HEK293T (cell line): Measurements from ENCODE around the gene RNF212.

Experiments used
- ARNT ChIP-seq: fragments of 450-650 bp; IDR thresholded peaks from 2 replicates; pipeline ENCODE4 v1.6.1; 2017; ENCODE audit warnings: mild to moderate bottlenecking
- BHLHE40 ChIP-seq: fragments of 450-650 bp; IDR thresholded peaks from 2 replicates; pipeline ENCODE4 v1.6.1; 2016; ENCODE audit warnings: mild to moderate bottlenecking, moderate library complexity, borderline replicate concordance
- CTBP1 ChIP-seq: fragments of 450-650 bp; IDR thresholded peaks from 2 replicates; pipeline ENCODE4 v1.6.1; 2016; ENCODE audit warnings: borderline replicate concordance
- FOXM1 ChIP-seq: fragments of 450-650 bp; IDR thresholded peaks from 2 replicates; pipeline ENCODE4 v1.6.1; 2017; ENCODE audit warnings: mild to moderate bottlenecking, borderline replicate concordance
- HDGF ChIP-seq: fragments of 450-650 bp; IDR thresholded peaks from 2 replicates; pipeline ENCODE4 v1.6.1; 2017; ENCODE audit warnings: antibody characterized with exemption, borderline replicate concordance
- LEF1 ChIP-seq: fragments of 450-650 bp; IDR thresholded peaks from 2 replicates; pipeline ENCODE4 v1.6.1; 2017; ENCODE audit warnings: mild to moderate bottlenecking, borderline replicate concordance
- NFRKB ChIP-seq: fragments of 450-650 bp; IDR thresholded peaks from 2 replicates; pipeline ENCODE4 v1.6.1; 2016; ENCODE audit warnings: mild to moderate bottlenecking, moderate library complexity
- SP1 ChIP-seq: fragments of 450-650 bp; IDR thresholded peaks from 2 replicates; pipeline ENCODE4 v1.6.1; 2017
- SUZ12 ChIP-seq: fragments of 450-650 bp; IDR thresholded peaks from 2 replicates; pipeline ENCODE4 v1.6.1; 2016; ENCODE audit warnings: mild to moderate bottlenecking
- TARDBP ChIP-seq: fragments of 450-650 bp; IDR thresholded peaks from 2 replicates; pipeline ENCODE4 v1.6.1; 2016
- TF ChIP-seq, protein P1 (sequence below): fragments of 450-650 bp; IDR thresholded peaks from 2 replicates; pipeline ENCODE4 v1.6.1; 2016

DNA sequence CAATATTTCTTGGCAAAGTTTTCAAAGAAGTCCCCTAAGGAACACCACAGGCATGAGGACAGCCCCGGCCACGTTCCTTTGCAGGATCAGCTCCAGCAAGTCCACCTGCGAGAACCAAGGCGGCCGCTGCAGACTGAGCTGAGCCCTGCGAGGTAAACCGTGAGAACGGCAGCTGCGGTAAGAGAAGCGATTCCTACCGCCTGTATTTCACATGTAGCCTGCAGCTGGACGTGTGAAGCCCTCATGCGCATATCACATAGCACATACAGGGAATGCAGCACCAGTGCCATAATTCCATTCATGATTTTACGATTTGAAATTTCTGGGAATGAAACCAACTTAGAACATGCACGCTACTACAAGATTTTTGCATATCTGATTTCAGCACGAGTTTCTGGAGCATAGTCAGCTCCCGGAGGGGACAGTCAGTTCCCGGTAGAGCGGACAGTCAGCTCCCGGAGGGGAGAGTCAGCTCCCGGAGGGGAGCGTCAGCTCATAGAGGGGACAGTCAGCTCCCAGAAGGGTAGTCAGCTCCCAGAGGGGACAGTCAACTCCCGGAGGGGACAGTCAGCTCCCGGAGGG lies 60.2 kb downstream of the RNF212 start:
- no peak for TF ChIP-seq HDGF
- no peak for TF ChIP-seq BHLHE40
- TF ChIP-seq SP1: no peak
- no peak for TF ChIP-seq FOXM1
- no peak for TF ChIP-seq TARDBP
- TF ChIP-seq, protein P1, sequence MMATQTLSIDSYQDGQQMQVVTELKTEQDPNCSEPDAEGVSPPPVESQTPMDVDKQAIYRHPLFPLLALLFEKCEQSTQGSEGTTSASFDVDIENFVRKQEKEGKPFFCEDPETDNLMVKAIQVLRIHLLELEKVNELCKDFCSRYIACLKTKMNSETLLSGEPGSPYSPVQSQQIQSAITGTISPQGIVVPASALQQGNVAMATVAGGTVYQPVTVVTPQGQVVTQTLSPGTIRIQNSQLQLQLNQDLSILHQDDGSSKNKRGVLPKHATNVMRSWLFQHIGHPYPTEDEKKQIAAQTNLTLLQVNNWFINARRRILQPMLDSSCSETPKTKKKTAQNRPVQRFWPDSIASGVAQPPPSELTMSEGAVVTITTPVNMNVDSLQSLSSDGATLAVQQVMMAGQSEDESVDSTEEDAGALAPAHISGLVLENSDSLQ: no peak
- no peak for TF ChIP-seq NFRKB
- TF ChIP-seq ARNT: no peak
- TF ChIP-seq LEF1: no peak
- no peak for TF ChIP-seq CTBP1
- no peak for TF ChIP-seq SUZ12
